ENCODE measurements around the gene KCNH1.

The KCNH1 gene

GRCh38 chr1:210751911-210752310 is 382.0 kb downstream of the KCNH1 start:
- DNase-seq (ENCODE audit: low read depth) = no peak

DNA sequence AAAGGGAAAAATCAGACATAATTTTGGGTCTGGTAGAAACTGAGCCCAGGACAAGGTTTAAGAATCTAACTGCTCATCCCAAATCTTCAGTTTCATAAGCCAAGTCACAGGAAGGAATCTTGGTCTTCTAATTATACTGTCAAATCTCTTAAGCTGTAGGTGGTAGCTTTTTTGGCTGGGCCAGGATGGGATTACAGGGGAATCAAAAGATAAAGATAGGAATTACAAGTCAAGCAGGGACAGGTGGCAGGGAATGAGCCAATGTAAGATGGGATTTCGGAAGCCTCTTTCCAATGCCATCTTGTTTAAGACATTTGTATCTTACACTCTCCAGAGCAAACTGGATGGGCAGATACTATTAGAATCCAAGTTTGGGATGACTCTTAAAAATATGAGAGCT is 383.5 kb downstream of the KCNH1 start:
- DNase-seq (ENCODE audit: low read depth) = no peak

GRCh38 chr1:210748796-210749195 is 385.2 kb downstream of the KCNH1 start:
- DNase-seq (ENCODE audit: low read depth) = no peak

DNA sequence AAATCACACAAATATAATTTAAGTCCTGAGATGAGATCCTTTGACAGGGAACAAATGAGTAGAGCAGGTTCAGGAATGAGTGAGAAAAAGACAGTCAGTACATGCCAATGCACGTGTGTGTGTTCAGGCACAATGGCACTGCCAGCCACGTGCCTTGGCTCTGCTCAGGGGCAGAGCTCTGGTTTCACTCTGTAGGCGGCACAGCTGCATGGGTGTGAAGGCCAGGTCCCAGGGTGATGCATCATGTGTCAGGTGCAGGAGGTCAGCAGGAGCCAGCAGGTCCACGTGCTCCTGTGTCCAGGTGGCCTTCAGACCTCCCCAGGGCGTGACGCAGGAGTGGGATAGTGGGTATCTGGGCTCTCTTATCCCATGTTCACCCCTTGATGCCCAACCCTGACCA is 386.1 kb downstream of the KCNH1 start:
- DNase-seq (ENCODE audit: low read depth) = no peak

DNA sequence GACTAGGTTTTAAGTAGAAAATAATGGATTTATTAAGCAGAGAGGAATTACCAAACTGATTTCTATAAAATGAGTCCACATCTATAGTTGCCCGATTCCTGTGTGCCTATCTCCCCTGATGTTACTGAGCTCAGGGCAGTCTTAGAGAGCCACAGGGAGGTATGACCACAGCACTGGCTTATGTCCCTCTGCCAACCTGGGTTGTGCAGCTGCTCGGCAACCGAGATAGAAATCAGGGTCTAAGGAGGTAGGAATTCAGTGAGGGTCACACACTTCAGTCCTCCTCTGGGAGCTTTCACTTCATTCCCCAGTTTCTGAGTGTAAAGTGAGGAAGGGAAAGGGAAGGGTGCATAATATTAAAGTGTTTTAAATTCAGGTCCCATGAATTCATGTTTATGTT is 386.8 kb downstream of the KCNH1 start:
- DNase-seq (ENCODE audit: low read depth) = no peak

- no peak for DNase-seq (ENCODE audit: low read depth)
Observed at GRCh38 chr1:210746024-210746731, 387.8 kb downstream of the KCNH1 start.

GRCh38 chr1:210743038-210743437 is 390.9 kb downstream of the KCNH1 start:
- no peak for DNase-seq (ENCODE audit: low read depth)

- no peak for DNase-seq (ENCODE audit: low read depth)
Observed at GRCh38 chr1:210741564-210741963, 392.4 kb downstream of the KCNH1 start.

- DNase-seq (ENCODE audit: low read depth) = no peak
Observed at GRCh38 chr1:210739627-210740026, 394.3 kb downstream of the KCNH1 start.

GRCh38 chr1:210738256-210738655 is 395.7 kb downstream of the KCNH1 start:
- DNase-seq (ENCODE audit: low read depth) = no peak

GRCh38 chr1:210736713-210737112 is 397.2 kb downstream of the KCNH1 start:
- DNase-seq (ENCODE audit: low read depth) = no peak

DNA sequence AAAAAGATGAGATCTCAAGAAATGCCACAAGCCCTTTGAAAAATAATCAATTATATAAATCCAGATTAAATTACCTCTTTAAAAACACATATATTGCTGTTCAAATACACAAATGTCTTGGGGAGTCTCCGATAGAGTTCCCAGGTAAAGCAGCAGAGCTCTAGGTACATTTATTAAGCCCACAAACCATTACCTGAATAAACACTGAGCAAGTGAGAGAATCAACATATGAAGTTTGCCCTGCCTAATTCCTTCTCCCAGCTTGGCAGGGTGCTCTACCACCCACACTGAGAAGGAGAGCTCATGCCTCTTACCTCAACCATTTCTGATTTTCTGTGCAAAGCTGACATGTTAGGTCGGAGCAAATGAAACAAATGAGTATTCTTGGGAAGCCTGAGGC is 402.4 kb downstream of the KCNH1 start:
- no peak for DNase-seq (ENCODE audit: low read depth)

DNA sequence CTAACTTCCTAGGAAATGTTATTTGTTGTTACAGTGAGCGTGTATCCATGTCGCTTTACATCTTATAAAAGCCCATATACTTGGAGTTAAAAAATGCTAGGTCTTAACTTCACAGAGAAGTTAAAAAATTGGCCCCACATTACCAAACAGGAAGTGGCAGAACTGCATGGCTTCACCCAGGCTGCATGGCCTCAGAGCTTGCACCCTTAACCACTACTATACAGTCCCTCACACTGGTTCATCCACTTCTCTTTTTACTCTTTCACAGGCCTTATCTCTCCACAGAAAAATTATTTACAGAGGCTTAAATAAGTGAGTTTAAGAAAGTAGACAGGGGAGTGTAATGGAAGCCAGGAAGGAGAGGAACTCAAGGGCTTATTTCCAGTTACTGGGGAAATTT is 402.8 kb downstream of the KCNH1 start:
- no peak for DNase-seq (ENCODE audit: low read depth)

GRCh38 chr1:210730023-210730422 is 403.9 kb downstream of the KCNH1 start:
- DNase-seq (ENCODE audit: low read depth) = no peak

GRCh38 chr1:210728437-210729149 is 405.4 kb downstream of the KCNH1 start:
- DNase-seq (ENCODE audit: low read depth) = no peak

DNA sequence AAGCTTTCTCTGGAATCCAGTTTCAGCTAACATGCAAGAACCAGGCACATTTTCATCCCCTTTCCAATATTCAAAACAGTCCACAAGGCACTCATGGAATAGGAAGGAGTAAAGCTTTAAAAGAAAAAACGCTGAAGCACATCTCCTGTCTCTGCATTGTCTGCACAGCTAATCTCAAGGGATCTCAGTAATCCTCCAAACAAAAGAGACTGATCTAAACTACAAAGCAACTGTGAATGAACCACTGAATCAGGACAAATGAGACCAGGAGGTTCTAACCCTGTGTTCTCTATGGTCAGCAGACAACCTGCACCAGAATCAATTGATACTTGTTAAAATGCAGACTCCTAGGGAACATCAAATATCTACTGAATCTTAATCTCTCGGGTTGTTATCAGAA is 406.2 kb downstream of the KCNH1 start:
- no peak for DNase-seq (ENCODE audit: low read depth)

GRCh38 chr1:210726621-210727020 is 407.3 kb downstream of the KCNH1 start:
- DNase-seq (ENCODE audit: low read depth) = no peak

DNA sequence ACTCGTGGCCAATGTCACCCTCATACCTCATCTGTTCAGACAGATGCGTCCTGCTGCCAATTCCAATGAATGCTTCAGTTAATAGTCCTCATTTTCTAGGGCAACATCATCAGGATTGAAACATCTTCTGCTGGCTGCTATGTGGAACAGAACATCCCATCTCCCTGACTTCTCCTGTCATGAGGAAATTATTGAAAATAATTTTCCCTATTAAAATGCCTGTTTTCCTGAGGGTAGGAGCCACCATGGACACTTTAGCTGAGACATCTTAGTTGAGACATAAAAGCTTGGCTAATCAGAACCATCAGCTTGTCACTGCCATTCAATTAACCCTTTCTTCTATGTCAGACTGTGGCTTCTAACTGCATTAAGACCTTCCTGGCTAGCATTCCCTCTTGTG is 409.2 kb downstream of the KCNH1 start:
- DNase-seq (ENCODE audit: low read depth) = no peak

DNA sequence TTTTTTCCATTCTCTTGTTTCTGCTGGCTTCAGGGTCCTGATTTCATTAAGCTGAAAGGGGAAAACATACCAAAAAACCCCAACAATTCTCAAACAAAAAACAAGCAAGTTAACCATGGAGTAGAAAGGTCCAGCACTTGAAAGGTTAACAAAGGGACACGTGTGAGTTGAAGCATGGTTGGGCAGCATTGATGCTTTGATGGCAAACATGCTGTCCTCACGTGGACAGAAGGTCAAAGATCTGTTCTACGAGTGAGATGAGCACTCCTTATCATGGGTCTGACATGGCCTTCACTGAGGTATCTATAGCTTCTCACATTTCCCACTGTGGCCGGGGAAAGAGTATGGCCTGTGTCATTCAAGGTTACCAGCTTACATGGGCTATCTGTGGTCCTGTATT is 410.3 kb downstream of the KCNH1 start:
- DNase-seq (ENCODE audit: low read depth) = no peak

DNA sequence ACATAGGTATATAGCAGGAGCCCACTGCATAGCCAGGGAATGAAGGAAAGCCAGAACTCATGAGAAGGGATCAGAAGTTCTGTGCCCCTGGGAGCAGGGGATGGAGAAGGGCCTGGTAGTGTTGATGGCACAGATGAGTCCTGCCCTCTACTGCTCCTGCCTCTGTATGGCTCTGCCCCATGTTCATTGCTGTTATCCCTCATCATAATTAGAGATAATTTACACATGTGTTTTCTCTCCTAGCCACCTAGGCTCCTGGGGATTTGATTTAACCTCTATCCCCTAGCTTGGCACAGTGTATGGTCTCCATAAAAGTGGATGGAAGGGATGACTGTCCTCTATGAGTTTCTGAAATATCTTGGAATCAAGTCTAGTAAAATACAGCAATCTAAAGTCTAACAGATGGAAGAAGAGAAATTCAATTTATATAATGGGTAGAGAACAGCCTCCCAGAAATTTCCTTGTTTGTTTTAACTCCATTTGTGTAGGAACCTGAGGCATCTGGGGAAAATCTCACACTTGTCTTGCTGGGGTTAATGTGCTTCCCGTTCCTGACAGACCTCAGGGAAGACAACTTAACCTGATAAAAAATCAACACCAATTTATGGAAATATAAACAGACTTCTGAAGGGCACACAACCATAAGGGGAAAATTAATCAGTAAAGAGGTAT is 411.4 kb downstream of the KCNH1 start:
- DNase-seq (ENCODE audit: low read depth) = no peak

GRCh38 chr1:210715072-210715471 is 418.9 kb downstream of the KCNH1 start:
- DNase-seq (ENCODE audit: low read depth) = no peak

GRCh38 chr1:210711825-210712612 is 421.9 kb downstream of the KCNH1 start:
- no peak for DNase-seq (ENCODE audit: low read depth)

GRCh38 chr1:210709701-210710100 is 424.2 kb downstream of the KCNH1 start:
- DNase-seq (ENCODE audit: low read depth) = no peak

Measured in stimulated activated CD8-positive, alpha-beta memory T cell treated with anti-CD3 and anti-CD28 coated beads, Interleukin-12 subunit alpha, Interleukin-12 subunit beta, amount 100 ng/mL, for 4 hours (primary cell).